SK-N-SH treated with all-trans-retinoic acid at 6 μM for 48 hours (cell line): ENCODE results near the gene NME7.

Source experiments
- ATAC-seq: fragments of 200-7000 bp; cut with Tn5 transposase; 3 replicates; pipeline ENCODE4 v1.9.1; 2020; ENCODE audit warnings: mild to moderate bottlenecking, moderate library complexity
- ARNTL ChIP-seq: fragments of 450-650 bp; formaldehyde crosslinking; IDR thresholded peaks from 2 replicates; pipeline ENCODE4 v1.5.0; 2020; ENCODE audit warnings: low read depth, mild to moderate bottlenecking, moderate library complexity, borderline replicate concordance
- BACH2 ChIP-seq: fragments of 250-450 bp; sonication (Bioruptor Pico); IDR thresholded peaks from 2 replicates; pipeline ENCODE4 v1.9.0; 2021; ENCODE audit warnings: mild to moderate bottlenecking, borderline replicate concordance
- CSDC2 ChIP-seq: fragments of 250-450 bp; sonication (Bioruptor Pico); IDR thresholded peaks from 2 replicates; pipeline ENCODE4 v1.5.0; 2020; ENCODE audit warnings: mild to moderate bottlenecking, moderate library complexity
- CSRNP3 ChIP-seq: fragments of 250-450 bp; sonication (Bioruptor Pico); IDR thresholded peaks from 2 replicates; pipeline ENCODE4 v1.5.1; 2021; ENCODE audit warnings: mild to moderate bottlenecking, moderate library complexity
- ESRRG ChIP-seq: fragments of 250-450 bp; sonication (Bioruptor Pico); IDR thresholded peaks from 2 replicates; pipeline ENCODE4 v1.6.1; 2021; ENCODE audit warnings: mild to moderate bottlenecking
- GLIS3 ChIP-seq: fragments of 250-450 bp; sonication (Bioruptor Pico); IDR thresholded peaks from 2 replicates; pipeline ENCODE4 v1.5.0; 2020; ENCODE audit warnings: mild to moderate bottlenecking, moderate library complexity
- ISL1 ChIP-seq: fragments of 250-450 bp; sonication (Bioruptor Pico); IDR thresholded peaks from 2 replicates; pipeline ENCODE4 v2.1.2; 2022; ENCODE audit warnings: mild to moderate bottlenecking, moderate library complexity
- OSR1 ChIP-seq: fragments of 250-450 bp; sonication (Bioruptor Pico); IDR thresholded peaks from 2 replicates; pipeline ENCODE4 v1.8.0; 2022; ENCODE audit warnings: moderate library complexity, mild to moderate bottlenecking, inconsistent platforms
- POU6F1 ChIP-seq: fragments of 250-450 bp; sonication (Bioruptor Pico); IDR thresholded peaks from 2 replicates; pipeline ENCODE4 v1.8.0; 2021; ENCODE audit warnings: low read depth, mild to moderate bottlenecking, moderate library complexity, borderline replicate concordance
- PPARA ChIP-seq: fragments of 250-450 bp; sonication (Bioruptor Pico); IDR thresholded peaks from 2 replicates; pipeline ENCODE4 v1.5.0; 2020; ENCODE audit warnings: mild to moderate bottlenecking, borderline replicate concordance
- RARB ChIP-seq: fragments of 250-450 bp; sonication (Bioruptor Pico); IDR thresholded peaks from 2 replicates; pipeline ENCODE4 v1.8.0; 2021; ENCODE audit warnings: mild to moderate bottlenecking, moderate library complexity
- SNAI2 ChIP-seq: fragments of 250-450 bp; sonication (Bioruptor Pico); IDR thresholded peaks from 2 replicates; pipeline ENCODE4 v1.5.0; 2020; ENCODE audit warnings: mild to moderate bottlenecking, moderate library complexity
- TCF4 ChIP-seq: fragments of 250-450 bp; sonication (Bioruptor Pico); IDR thresholded peaks from 2 replicates; pipeline ENCODE4 v1.8.0; 2021; ENCODE audit warnings: mild to moderate bottlenecking, moderate library complexity, borderline replicate concordance
- TOX ChIP-seq: fragments of 250-450 bp; sonication (Bioruptor Pico); IDR thresholded peaks from 2 replicates; pipeline ENCODE4 v1.8.0; 2021; ENCODE audit warnings: mild to moderate bottlenecking, moderate library complexity, borderline replicate concordance
- ZC3H10 ChIP-seq: fragments of 250-450 bp; sonication (Bioruptor Pico); IDR thresholded peaks from 2 replicates; pipeline ENCODE4 v1.5.1; 2021; ENCODE audit warnings: mild to moderate bottlenecking, moderate library complexity
- ZFP3 ChIP-seq: fragments of 250-450 bp; sonication (Bioruptor Pico); IDR thresholded peaks from 2 replicates; pipeline ENCODE4 v1.5.0; 2020; ENCODE audit warnings: mild to moderate bottlenecking, moderate library complexity
- ZFP30 ChIP-seq: fragments of 450-650 bp; formaldehyde crosslinking; IDR thresholded peaks from 2 replicates; pipeline ENCODE4 v1.5.0; 2022; ENCODE audit warnings: mild to moderate bottlenecking, moderate library complexity
- ZNF565 ChIP-seq: fragments of 450-650 bp; formaldehyde crosslinking; conservative IDR thresholded peaks from 2 replicates; pipeline ENCODE4 v1.5.0; 2020; ENCODE audit warnings: low read depth, mild to moderate bottlenecking, moderate library complexity
- ZNF70 ChIP-seq: fragments of 450-650 bp; formaldehyde crosslinking; IDR thresholded peaks from 2 replicates; pipeline ENCODE4 v1.5.0; 2020; ENCODE audit warnings: mild to moderate bottlenecking, moderate library complexity
- ZNF8 ChIP-seq: fragments of 450-650 bp; formaldehyde crosslinking; IDR thresholded peaks from 2 replicates; pipeline ENCODE4 v1.5.0; 2020; ENCODE audit warnings: mild to moderate bottlenecking, moderate library complexity
- TF ChIP-seq, protein P1 (sequence below): fragments of 250-450 bp; sonication (Bioruptor Pico); IDR thresholded peaks from 2 replicates; pipeline ENCODE4 v1.5.0; 2020; ENCODE audit warnings: mild to moderate bottlenecking, moderate library complexity
- TF ChIP-seq, protein P2 (sequence below): fragments of 250-450 bp; sonication (Bioruptor Pico); IDR thresholded peaks from 2 replicates; pipeline ENCODE4 v1.8.0; 2020; ENCODE audit warnings: mild to moderate bottlenecking, moderate library complexity, borderline replicate concordance
- TF ChIP-seq, protein P3 (sequence below): fragments of 250-450 bp; sonication (Bioruptor Pico); IDR thresholded peaks from 2 replicates; pipeline ENCODE4 v1.5.1; 2020; ENCODE audit warnings: low read depth, mild to moderate bottlenecking, moderate library complexity

NME7 gene

GRCh38 chr1:169363046-169363730 is 4.4 kb downstream of the NME7 start:
- peak; percentile 12 for ATAC-seq
- TF ChIP-seq GLIS3 (CRISPR knock-in tag) (no peak), CSRNP3 (CRISPR knock-in tag) (no peak), ZNF8 (no peak), PPARA (no peak), ARNTL (CRISPR knock-in tag) (no peak), ZNF70 (CRISPR knock-in tag) (no peak), POU6F1 (CRISPR knock-in tag) (no peak), RARB (no peak), ZC3H10 (CRISPR knock-in tag) (no peak), ZFP30 (CRISPR knock-in tag) (no peak), CSDC2 (CRISPR knock-in tag) (no peak), SNAI2 (no peak), TOX (CRISPR knock-in tag) (no peak), ISL1 (CRISPR knock-in tag) (no peak), TCF4 (no peak)
- TF ChIP-seq, protein P1, sequence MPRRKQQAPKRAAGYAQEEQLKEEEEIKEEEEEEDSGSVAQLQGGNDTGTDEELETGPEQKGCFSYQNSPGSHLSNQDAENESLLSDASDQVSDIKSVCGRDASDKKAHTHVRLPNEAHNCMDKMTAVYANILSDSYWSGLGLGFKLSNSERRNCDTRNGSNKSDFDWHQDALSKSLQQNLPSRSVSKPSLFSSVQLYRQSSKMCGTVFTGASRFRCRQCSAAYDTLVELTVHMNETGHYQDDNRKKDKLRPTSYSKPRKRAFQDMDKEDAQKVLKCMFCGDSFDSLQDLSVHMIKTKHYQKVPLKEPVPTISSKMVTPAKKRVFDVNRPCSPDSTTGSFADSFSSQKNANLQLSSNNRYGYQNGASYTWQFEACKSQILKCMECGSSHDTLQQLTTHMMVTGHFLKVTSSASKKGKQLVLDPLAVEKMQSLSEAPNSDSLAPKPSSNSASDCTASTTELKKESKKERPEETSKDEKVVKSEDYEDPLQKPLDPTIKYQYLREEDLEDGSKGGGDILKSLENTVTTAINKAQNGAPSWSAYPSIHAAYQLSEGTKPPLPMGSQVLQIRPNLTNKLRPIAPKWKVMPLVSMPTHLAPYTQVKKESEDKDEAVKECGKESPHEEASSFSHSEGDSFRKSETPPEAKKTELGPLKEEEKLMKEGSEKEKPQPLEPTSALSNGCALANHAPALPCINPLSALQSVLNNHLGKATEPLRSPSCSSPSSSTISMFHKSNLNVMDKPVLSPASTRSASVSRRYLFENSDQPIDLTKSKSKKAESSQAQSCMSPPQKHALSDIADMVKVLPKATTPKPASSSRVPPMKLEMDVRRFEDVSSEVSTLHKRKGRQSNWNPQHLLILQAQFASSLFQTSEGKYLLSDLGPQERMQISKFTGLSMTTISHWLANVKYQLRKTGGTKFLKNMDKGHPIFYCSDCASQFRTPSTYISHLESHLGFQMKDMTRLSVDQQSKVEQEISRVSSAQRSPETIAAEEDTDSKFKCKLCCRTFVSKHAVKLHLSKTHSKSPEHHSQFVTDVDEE = no peak
- TF ChIP-seq, protein P2, sequence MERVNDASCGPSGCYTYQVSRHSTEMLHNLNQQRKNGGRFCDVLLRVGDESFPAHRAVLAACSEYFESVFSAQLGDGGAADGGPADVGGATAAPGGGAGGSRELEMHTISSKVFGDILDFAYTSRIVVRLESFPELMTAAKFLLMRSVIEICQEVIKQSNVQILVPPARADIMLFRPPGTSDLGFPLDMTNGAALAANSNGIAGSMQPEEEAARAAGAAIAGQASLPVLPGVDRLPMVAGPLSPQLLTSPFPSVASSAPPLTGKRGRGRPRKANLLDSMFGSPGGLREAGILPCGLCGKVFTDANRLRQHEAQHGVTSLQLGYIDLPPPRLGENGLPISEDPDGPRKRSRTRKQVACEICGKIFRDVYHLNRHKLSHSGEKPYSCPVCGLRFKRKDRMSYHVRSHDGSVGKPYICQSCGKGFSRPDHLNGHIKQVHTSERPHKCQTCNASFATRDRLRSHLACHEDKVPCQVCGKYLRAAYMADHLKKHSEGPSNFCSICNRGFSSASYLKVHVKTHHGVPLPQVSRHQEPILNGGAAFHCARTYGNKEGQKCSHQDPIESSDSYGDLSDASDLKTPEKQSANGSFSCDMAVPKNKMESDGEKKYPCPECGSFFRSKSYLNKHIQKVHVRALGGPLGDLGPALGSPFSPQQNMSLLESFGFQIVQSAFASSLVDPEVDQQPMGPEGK = no peak
- TF ChIP-seq, all 23 proteins: peak for 0

DNA sequence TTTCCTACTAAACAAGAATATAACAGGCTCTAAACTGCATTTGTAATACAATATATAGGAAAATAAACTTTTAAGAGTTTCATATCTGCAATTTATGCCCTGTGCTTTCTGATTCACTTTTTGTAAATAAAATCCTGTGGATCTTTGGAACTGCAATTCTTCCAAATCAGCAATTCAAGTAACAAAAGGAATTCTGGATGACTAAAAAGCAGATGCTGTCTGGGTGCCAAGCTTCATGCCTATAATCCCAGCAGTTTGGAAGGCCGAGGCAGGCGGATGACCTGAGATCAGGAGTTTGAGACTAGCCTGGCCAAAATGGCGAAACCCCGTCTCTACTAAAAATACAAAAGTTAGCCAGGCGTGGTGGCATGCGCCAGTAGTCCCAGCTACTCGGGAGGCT is 6.3 kb downstream of the NME7 start:
- ATAC-seq = no peak
- no peak for TF ChIP-seq ZNF8
- TF ChIP-seq TOX (CRISPR knock-in tag) = no peak
- TF ChIP-seq, protein P1 = no peak
- no peak for TF ChIP-seq POU6F1 (CRISPR knock-in tag)
- TF ChIP-seq BACH2 (CRISPR knock-in tag) = no peak
- TF ChIP-seq ESRRG (CRISPR knock-in tag) = no peak
- TF ChIP-seq ZNF565 (CRISPR knock-in tag) = no peak
- no peak for TF ChIP-seq ARNTL (CRISPR knock-in tag)
- TF ChIP-seq ZNF70 (CRISPR knock-in tag) = no peak
- TF ChIP-seq CSDC2 (CRISPR knock-in tag) = no peak
- TF ChIP-seq TCF4 = no peak
- TF ChIP-seq GLIS3 (CRISPR knock-in tag) = no peak
- TF ChIP-seq, protein P3, sequence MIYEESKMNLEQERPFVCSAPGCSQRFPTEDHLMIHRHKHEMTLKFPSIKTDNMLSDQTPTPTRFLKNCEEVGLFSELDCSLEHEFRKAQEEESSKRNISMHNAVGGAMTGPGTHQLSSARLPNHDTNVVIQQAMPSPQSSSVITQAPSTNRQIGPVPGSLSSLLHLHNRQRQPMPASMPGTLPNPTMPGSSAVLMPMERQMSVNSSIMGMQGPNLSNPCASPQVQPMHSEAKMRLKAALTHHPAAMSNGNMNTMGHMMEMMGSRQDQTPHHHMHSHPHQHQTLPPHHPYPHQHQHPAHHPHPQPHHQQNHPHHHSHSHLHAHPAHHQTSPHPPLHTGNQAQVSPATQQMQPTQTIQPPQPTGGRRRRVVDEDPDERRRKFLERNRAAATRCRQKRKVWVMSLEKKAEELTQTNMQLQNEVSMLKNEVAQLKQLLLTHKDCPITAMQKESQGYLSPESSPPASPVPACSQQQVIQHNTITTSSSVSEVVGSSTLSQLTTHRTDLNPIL (CRISPR knock-in tag) = no peak
- TF ChIP-seq ZC3H10 (CRISPR knock-in tag) = no peak
- TF ChIP-seq OSR1 = no peak
- no peak for TF ChIP-seq ZFP3 (CRISPR knock-in tag)
